HG02938 (cell line): ENCODE measurements around the gene OPN3.
A peak's percentile ranks its signal among the peaks of the same experiment; 100 is the strongest.

Experiments used
- ATAC-seq: cut with Tn5 transposase; IDR thresholded peaks from one replicate; pipeline ENCODE4 v1.9.1; 2021; ENCODE audit warnings: mild to moderate bottlenecking, moderate library complexity; ENCODE audit not compliant: unreplicated experiment

OPN3 gene

GRCh38 chr1:241591736-241592135 is 48.4 kb downstream of the OPN3 start:
- ATAC-seq: no peak

GRCh38 chr1:241591317-241591716 is 48.9 kb downstream of the OPN3 start:
- no peak for ATAC-seq

- no peak for ATAC-seq
Measured at GRCh38 chr1:241590719-241591118, 49.5 kb downstream of the OPN3 start.

- ATAC-seq: no peak
Measured at GRCh38 chr1:241589521-241589920, 50.6 kb downstream of the OPN3 start.

- no peak for ATAC-seq
Measured at GRCh38 chr1:241586905-241587512, 53.2 kb downstream of the OPN3 start.

GRCh38 chr1:241582921-241583321 is 57.2 kb downstream of the OPN3 start:
- no peak for ATAC-seq

GRCh38 chr1:241579434-241579833 is 60.7 kb downstream of the OPN3 start:
- peak; percentile 46 for ATAC-seq

GRCh38 chr1:241574154-241574553 is 66.0 kb downstream of the OPN3 start:
- ATAC-seq: no peak

GRCh38 chr1:241569848-241570247 is 70.3 kb downstream of the OPN3 start:
- ATAC-seq: no peak

GRCh38 chr1:241560849-241561187 is 79.4 kb downstream of the OPN3 start:
- no peak for ATAC-seq

- no peak for ATAC-seq
Measured at GRCh38 chr1:241560146-241560848, 79.9 kb downstream of the OPN3 start.

- no peak for ATAC-seq
Measured at GRCh38 chr1:241557551-241558193, 82.5 kb downstream of the OPN3 start.

GRCh38 chr1:241557031-241557430 is 83.1 kb downstream of the OPN3 start:
- ATAC-seq: no peak

- ATAC-seq: no peak
Measured at GRCh38 chr1:241555526-241555925, 84.6 kb downstream of the OPN3 start.

GRCh38 chr1:241553886-241554592 is 86.1 kb downstream of the OPN3 start:
- no peak for ATAC-seq

GRCh38 chr1:241551759-241552638 is 88.2 kb downstream of the OPN3 start:
- ATAC-seq: peak; percentile 87

- ATAC-seq: no peak
Measured at GRCh38 chr1:241550318-241550717, 89.9 kb downstream of the OPN3 start.

- ATAC-seq: no peak
Measured at GRCh38 chr1:241548008-241548407, 92.2 kb downstream of the OPN3 start.
